NCI-H69 (cell line): ENCODE results near the gene ZNF444.

Experiments used
- DNase-seq: peaks from one replicate; lab custom pipeline; 2025; lab: John Stamatoyannopoulos, UW

ZNF444 gene

GRCh38 chr19:56107626-56108351 lies 33.3 kb upstream of the ZNF444 start:
- DNase-seq, result peak; percentile 40

- DNase-seq, result no peak
Observed at GRCh38 chr19:56108447-56109195, 32.5 kb upstream of the ZNF444 start.

- no peak for DNase-seq
Observed at GRCh38 chr19:56109226-56109625, 31.9 kb upstream of the ZNF444 start.

- peak; percentile 20 for DNase-seq
Observed at GRCh38 chr19:56110515-56111448, 30.3 kb upstream of the ZNF444 start.

- no peak for DNase-seq
Observed at GRCh38 chr19:56111601-56112312, 29.3 kb upstream of the ZNF444 start.

- peak; percentile 58 for DNase-seq
Observed at GRCh38 chr19:56112313-56112709, 28.8 kb upstream of the ZNF444 start.

GRCh38 chr19:56113074-56113632 lies 27.9 kb upstream of the ZNF444 start:
- no peak for DNase-seq

GRCh38 chr19:56114051-56114777 lies 26.9 kb upstream of the ZNF444 start:
- DNase-seq, result no peak

GRCh38 chr19:56114778-56115110 lies 26.3 kb upstream of the ZNF444 start:
- no peak for DNase-seq

- DNase-seq, result no peak
Observed at GRCh38 chr19:56115490-56115889, 25.6 kb upstream of the ZNF444 start.

- DNase-seq, result peak; percentile 65
Observed at GRCh38 chr19:56116606-56117005, 24.5 kb upstream of the ZNF444 start.

GRCh38 chr19:56117376-56117884 lies 23.7 kb upstream of the ZNF444 start:
- no peak for DNase-seq

- DNase-seq, result no peak
Observed at GRCh38 chr19:56117889-56118288, 23.2 kb upstream of the ZNF444 start.

- DNase-seq, result no peak
Observed at GRCh38 chr19:56118666-56119581, 22.2 kb upstream of the ZNF444 start.

GRCh38 chr19:56119582-56119978 lies 21.5 kb upstream of the ZNF444 start:
- DNase-seq, result no peak

- no peak for DNase-seq
Observed at GRCh38 chr19:56120002-56120370, 21.1 kb upstream of the ZNF444 start.

GRCh38 chr19:56120371-56121179 lies 20.5 kb upstream of the ZNF444 start:
- DNase-seq, result peak; percentile 94
